Upper lobe of left lung (tissue), 4 donors: ENCODE results near the gene UBE2E1.

Experiments
- POLR2AphosphoS5 ChIP-seq, 2 donors: sonication (generic); formaldehyde crosslinking; IDR thresholded peaks; one replicate each; pipeline ENCODE4 v1.5.1; 2017; ENCODE audit warnings: antibody characterized with exemption in 2 of 2
- TF ChIP-seq, protein P1 (sequence below), 6 experiments: fragments of 450-650 bp in 4 of 6; fragments of 200-600 bp in 2 of 6; sonication (generic) in 2 of 6; IDR thresholded peaks; one replicate each; pipeline ENCODE4 v1.5.1; 2016 to 2019; ENCODE audit warnings: antibody characterized with exemption in 6 of 6

DNA sequence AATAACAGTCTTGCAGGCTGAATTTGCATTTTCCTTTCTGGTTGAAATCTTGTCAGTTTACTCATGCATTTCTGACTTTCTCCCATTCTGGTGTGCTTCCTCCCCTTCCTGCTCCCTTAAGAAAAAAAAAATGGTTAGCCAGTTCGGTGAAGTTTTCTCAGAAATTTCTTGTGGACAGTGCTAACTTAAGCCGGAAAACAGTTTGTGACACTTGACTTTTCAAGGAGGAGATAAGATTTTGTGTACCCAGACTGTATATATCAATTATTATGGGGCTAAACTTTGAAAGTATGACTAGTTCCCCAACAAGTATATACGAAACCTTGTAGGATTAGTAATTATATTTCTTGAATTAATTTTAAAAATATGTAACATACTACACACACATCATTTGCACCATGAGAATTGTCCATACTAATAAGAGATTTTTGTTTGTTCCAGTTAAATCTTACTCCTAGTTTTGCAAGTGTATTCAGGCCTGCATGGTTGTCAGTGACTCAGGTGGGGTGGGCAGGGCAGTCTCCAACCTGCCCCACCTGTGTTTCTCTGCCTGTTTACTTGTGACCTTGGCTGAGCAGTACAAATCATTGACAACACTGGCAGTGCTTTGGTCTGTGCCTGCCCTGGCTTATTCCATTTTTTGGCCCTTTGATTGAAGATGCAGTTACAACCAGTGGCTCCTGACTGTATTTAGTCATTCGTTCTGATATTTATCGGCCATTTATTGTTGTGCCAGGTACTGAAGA, 19.1 kb downstream of the UBE2E1 start:
- TF ChIP-seq, protein P1, sequence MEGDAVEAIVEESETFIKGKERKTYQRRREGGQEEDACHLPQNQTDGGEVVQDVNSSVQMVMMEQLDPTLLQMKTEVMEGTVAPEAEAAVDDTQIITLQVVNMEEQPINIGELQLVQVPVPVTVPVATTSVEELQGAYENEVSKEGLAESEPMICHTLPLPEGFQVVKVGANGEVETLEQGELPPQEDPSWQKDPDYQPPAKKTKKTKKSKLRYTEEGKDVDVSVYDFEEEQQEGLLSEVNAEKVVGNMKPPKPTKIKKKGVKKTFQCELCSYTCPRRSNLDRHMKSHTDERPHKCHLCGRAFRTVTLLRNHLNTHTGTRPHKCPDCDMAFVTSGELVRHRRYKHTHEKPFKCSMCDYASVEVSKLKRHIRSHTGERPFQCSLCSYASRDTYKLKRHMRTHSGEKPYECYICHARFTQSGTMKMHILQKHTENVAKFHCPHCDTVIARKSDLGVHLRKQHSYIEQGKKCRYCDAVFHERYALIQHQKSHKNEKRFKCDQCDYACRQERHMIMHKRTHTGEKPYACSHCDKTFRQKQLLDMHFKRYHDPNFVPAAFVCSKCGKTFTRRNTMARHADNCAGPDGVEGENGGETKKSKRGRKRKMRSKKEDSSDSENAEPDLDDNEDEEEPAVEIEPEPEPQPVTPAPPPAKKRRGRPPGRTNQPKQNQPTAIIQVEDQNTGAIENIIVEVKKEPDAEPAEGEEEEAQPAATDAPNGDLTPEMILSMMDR (IDR thresholded peaks at IDR 0.05), result no peak
- TF ChIP-seq POLR2AphosphoS5 (IDR thresholded peaks at IDR 0.05), result no peak
